Measurements from ENCODE around the gene RAPGEF6. TPM values are rescaled to one million over a fixed set of nuclear protein-coding genes. Genes with fewer than 3 reads are reported as not detected.

RAPGEF6 gene
- total and polyA plus RNA-seq, 9 of the 15 experiments (the other 6 are each of a cell fraction or from before 2014, with no cell fraction given), result 2.7 to 23.4 (median 12.7) TPM

- no TSS peak for BruUV-seq (replicated peaks)
- H3K36me3 ChIP-seq (ENCODE audit: control insufficient read depth, insufficient read depth, low read length), result peaks cover 31% of the 10 kb centered on the region
- no peak overlapping the region for H3K4me2 ChIP-seq (ENCODE audit: insufficient read depth, low read length)
- H3K4me1 ChIP-seq (replicated peaks in 1 of 2; ENCODE audit: control insufficient read depth in 2 of 2, insufficient read depth in 2 of 2, low read length in 2 of 2), result no peaks in the 10 kb centered on the region
- H2AFZ ChIP-seq (ENCODE audit: low read depth, low read length), result no peak overlapping the region
- H3K9ac ChIP-seq (ENCODE audit: insufficient read depth in 1 of 2, low read depth in 2 of 2, low read length in 2 of 2), result no peak overlapping the region
- CTCF ChIA-PET (ENCODE audit: low intra/inter-chr PET ratio), result no interaction called here
- no peaks in the 10 kb centered on the region for H3K9me3 ChIP-seq (replicated peaks; ENCODE audit: control insufficient read depth, insufficient read depth, low read depth, low read length)
- in situ Hi-C loops (cut with MboI) (no loop called here), intact Hi-C loops (cut with micrococcal nuclease) (no loop called here)
- peak in 1 of 4 experiments; percentile 8 for DNase-seq (ENCODE audit: extremely low read depth in 1 of 4, low spot score in 3 of 4)
- no peak for ATAC-seq
- TF ChIP-seq NFIC (IDR thresholded peaks at IDR 0.05) (peak; percentile 44; the same call in 1 of the 2 replicates), ZNF212 (CRISPR knock-in tag; IDR thresholded peaks at IDR 0.05) (no peak), TEAD1 (CRISPR knock-in tag; IDR thresholded peaks at IDR 0.05) (no peak), SRF (CRISPR knock-in tag; IDR thresholded peaks at IDR 0.05) (no peak)
- no peak overlapping the region for H3K4me3 ChIP-seq
- H3K79me2 ChIP-seq (ENCODE audit: control insufficient read depth, insufficient read depth, low read length), result no peaks in the 10 kb centered on the region
- no peaks in the 10 kb centered on the region for H3K9me1 ChIP-seq (ENCODE audit: control insufficient read depth, insufficient read depth, low read length)
- peak; percentile 49 for FAIRE-seq
- H4K20me1 ChIP-seq (replicated peaks; ENCODE audit: control insufficient read depth, insufficient read depth, low read length), result no peaks in the 10 kb centered on the region
- POLR2A ChIA-PET, result no interaction called here
- H3K27me3 ChIP-seq (ENCODE audit: control insufficient read depth in 2 of 2, insufficient read depth in 2 of 2, low read length in 2 of 2), result no peaks in the 10 kb centered on the region
- H3K27ac ChIP-seq (ENCODE audit: extremely low read depth, low read depth, low read length), result no peak overlapping the region
- WGBS (ENCODE audit: insufficient coverage, low coverage, missing lambda C conversion rate), result 63% methylated on average over 3 of the region's 3 CpGs
Observed at GRCh38 chr5:131460867-131461572, 174.0 kb downstream of the RAPGEF6 start.

- POLR2A ChIA-PET, result no interaction called here
- H3K79me2 ChIP-seq (ENCODE audit: control insufficient read depth, insufficient read depth, low read length), result no peaks in the 10 kb centered on the region
- no peak overlapping the region for H3K4me3 ChIP-seq
- H3K27me3 ChIP-seq (ENCODE audit: control insufficient read depth in 2 of 2, insufficient read depth in 2 of 2, low read length in 2 of 2), result no peaks in the 10 kb centered on the region
- ATAC-seq (no peak), FAIRE-seq (no peak), DNase-seq (ENCODE audit: extremely low read depth in 1 of 4, low spot score in 3 of 4) (no peak)
- in situ Hi-C loops (cut with MboI), result no loop called here
- no peaks in the 10 kb centered on the region for H4K20me1 ChIP-seq (replicated peaks; ENCODE audit: control insufficient read depth, insufficient read depth, low read length)
- intact Hi-C loops (cut with micrococcal nuclease), result no loop called here
- no peaks in the 10 kb centered on the region for H3K9me3 ChIP-seq (replicated peaks; ENCODE audit: control insufficient read depth, insufficient read depth, low read depth, low read length)
- CTCF ChIA-PET (ENCODE audit: low intra/inter-chr PET ratio), result interaction anchor here (0.5 kb wide), 1 partner anchor 534 kb away, joined by 3 read pairs; no protein-coding TSS in a partner anchor
- H3K9ac ChIP-seq (ENCODE audit: insufficient read depth in 1 of 2, low read depth in 2 of 2, low read length in 2 of 2), result no peak overlapping the region
- H3K9me1 ChIP-seq (ENCODE audit: control insufficient read depth, insufficient read depth, low read length), result no peaks in the 10 kb centered on the region
- H3K27ac ChIP-seq (ENCODE audit: extremely low read depth, low read depth, low read length), result no peak overlapping the region
- H3K36me3 ChIP-seq (ENCODE audit: control insufficient read depth, insufficient read depth, low read length), result peaks cover 38% of the 10 kb centered on the region
- 100% methylated on average over 1 of the region's 1 CpG for WGBS (ENCODE audit: insufficient coverage, low coverage, missing lambda C conversion rate)
- no TSS peak for BruUV-seq (replicated peaks)
- no peak overlapping the region for H2AFZ ChIP-seq (ENCODE audit: low read depth, low read length)
- H3K4me1 ChIP-seq (replicated peaks in 1 of 2; ENCODE audit: control insufficient read depth in 2 of 2, insufficient read depth in 2 of 2, low read length in 2 of 2), result no peaks in the 10 kb centered on the region
- H3K4me2 ChIP-seq (ENCODE audit: insufficient read depth, low read length), result no peak overlapping the region
- TF ChIP-seq ZBTB9 (CRISPR knock-in tag; IDR thresholded peaks at IDR 0.05) (no peak), BACH1 (tag; IDR thresholded peaks at IDR 0.05) (no peak), PKNOX1 (IDR thresholded peaks at IDR 0.05) (no peak), MAFG (tag; conservative IDR thresholded peaks at IDR 0.05) (no peak), PHF21A (IDR thresholded peaks at IDR 0.05; ENCODE audit: borderline replicate concordance, low read depth) (no peak), PHF20 (IDR thresholded peaks at IDR 0.05; ENCODE audit: partially characterized antibody) (no peak), NR2C2 (CRISPR knock-in tag; IDR thresholded peaks at IDR 0.05) (no peak), NR2C2 (tag; IDR thresholded peaks at IDR 0.05) (no peak), SREBF2 (CRISPR knock-in tag; IDR thresholded peaks at IDR 0.05) (no peak), NFRKB (IDR thresholded peaks at IDR 0.05; ENCODE audit: low read depth) (no peak), CBX8 (IDR thresholded peaks at IDR 0.05; ENCODE audit: borderline replicate concordance, extremely low read depth, low read depth, low read length, poor library complexity, severe bottlenecking) (no peak)
Observed at GRCh38 chr5:131460133-131460532, 174.9 kb downstream of the RAPGEF6 start.

Measured in K562 (cell line).